SU-DHL-6 (cell line): ENCODE data around the gene KIF1A.

Experiments used
- H2AFZ ChIP-seq: fragments of 200-600 bp; sonication (generic); 2 replicates; pipeline ENCODE4 v1.6.1; 2014; ENCODE audit warnings: low read depth, mild to moderate bottlenecking, moderate library complexity, mixed read lengths, antibody characterized with exemption, low read length; ENCODE audit not compliant: severe bottlenecking
- H3F3A ChIP-seq: fragments of 200-600 bp; shearing (Covaris generic); 2 replicates; pipeline ENCODE4 v1.6.0; 2016; ENCODE audit warnings: antibody characterized with exemption, mild to moderate bottlenecking; ENCODE audit not compliant: insufficient read depth
- H3K27ac ChIP-seq: fragments of 200-600 bp; sonication (generic); 2 replicates; pipeline ENCODE4 v1.5.1; 2016; ENCODE audit warnings: low read depth, mild to moderate bottlenecking, low read length, moderate library complexity, mixed read lengths
- H3K27me3 ChIP-seq: fragments of 200-600 bp; sonication (generic), shearing (Covaris generic); 2 replicates; pipeline ENCODE4 v1.6.0; 2014; ENCODE audit warnings: mild to moderate bottlenecking, low read length
- H3K36me3 ChIP-seq: fragments of 200-600 bp; sonication (generic); 2 replicates; pipeline ENCODE4 v1.6.1; 2014; ENCODE audit warnings: mild to moderate bottlenecking, low read length, mixed read lengths
- H3K4me2 ChIP-seq: fragments of 300-600, 200-600 bp; shearing (Covaris generic), sonication (generic); 2 replicates; pipeline ENCODE4 v1.6.0; 2014; ENCODE audit warnings: low read length, low read depth, mild to moderate bottlenecking; ENCODE audit not compliant: poor library complexity, severe bottlenecking
- H3K4me3 ChIP-seq: fragments of 200-600 bp; sonication (generic); 2 replicates; pipeline ENCODE4 v1.5.1; 2014; ENCODE audit warnings: antibody characterized with exemption, low read length, mild to moderate bottlenecking, mixed read lengths; ENCODE audit not compliant: insufficient read depth, poor library complexity, severe bottlenecking
- H3K79me2 ChIP-seq: fragments of 200-600 bp; sonication (generic); 2 replicates; pipeline ENCODE4 v1.6.1; 2014; ENCODE audit warnings: mild to moderate bottlenecking, low read length, moderate library complexity; ENCODE audit not compliant: insufficient read depth
- H3K9ac ChIP-seq: fragments of 200-600 bp; sonication (generic); 2 replicates; pipeline ENCODE4 v1.7.0; 2014; ENCODE audit warnings: mild to moderate bottlenecking, low read length
- H3K9me2 ChIP-seq: fragments of 200-600 bp; sonication (generic); replicated peaks from 2 replicates; pipeline ENCODE4 v1.6.1; 2014; ENCODE audit warnings: low read length; ENCODE audit not compliant: insufficient read depth
- H3K9me3 ChIP-seq: fragments of 200-600 bp; sonication (generic); 2 replicates; pipeline ENCODE4 v1.6.1; 2014; ENCODE audit warnings: low read length, mixed read lengths; ENCODE audit not compliant: insufficient read depth
- H4K20me1 ChIP-seq: fragments of 200-600 bp; sonication (generic); 2 replicates; pipeline ENCODE4 v1.6.1; 2014; ENCODE audit warnings: low read depth, mild to moderate bottlenecking, antibody characterized with exemption, low read length, moderate library complexity, mixed read lengths
- EZH2phosphoT487 ChIP-seq: fragments of 200-600 bp; sonication (generic), shearing (Covaris generic); conservative IDR thresholded peaks from 2 replicates; pipeline ENCODE4 v1.6.1; 2018; ENCODE audit warnings: mild to moderate bottlenecking, antibody characterized with exemption, low read length, moderate library complexity, mixed read lengths
- TF ChIP-seq, protein P1 (sequence below): fragments of 200-600 bp; sonication (generic); IDR thresholded peaks from one replicate; pipeline ENCODE4 v1.5.1; 2017; ENCODE audit warnings: antibody characterized with exemption, mild to moderate bottlenecking, low read length, moderate library complexity; ENCODE audit not compliant: insufficient read depth, poor library complexity, severe bottlenecking

KIF1A gene

DNA sequence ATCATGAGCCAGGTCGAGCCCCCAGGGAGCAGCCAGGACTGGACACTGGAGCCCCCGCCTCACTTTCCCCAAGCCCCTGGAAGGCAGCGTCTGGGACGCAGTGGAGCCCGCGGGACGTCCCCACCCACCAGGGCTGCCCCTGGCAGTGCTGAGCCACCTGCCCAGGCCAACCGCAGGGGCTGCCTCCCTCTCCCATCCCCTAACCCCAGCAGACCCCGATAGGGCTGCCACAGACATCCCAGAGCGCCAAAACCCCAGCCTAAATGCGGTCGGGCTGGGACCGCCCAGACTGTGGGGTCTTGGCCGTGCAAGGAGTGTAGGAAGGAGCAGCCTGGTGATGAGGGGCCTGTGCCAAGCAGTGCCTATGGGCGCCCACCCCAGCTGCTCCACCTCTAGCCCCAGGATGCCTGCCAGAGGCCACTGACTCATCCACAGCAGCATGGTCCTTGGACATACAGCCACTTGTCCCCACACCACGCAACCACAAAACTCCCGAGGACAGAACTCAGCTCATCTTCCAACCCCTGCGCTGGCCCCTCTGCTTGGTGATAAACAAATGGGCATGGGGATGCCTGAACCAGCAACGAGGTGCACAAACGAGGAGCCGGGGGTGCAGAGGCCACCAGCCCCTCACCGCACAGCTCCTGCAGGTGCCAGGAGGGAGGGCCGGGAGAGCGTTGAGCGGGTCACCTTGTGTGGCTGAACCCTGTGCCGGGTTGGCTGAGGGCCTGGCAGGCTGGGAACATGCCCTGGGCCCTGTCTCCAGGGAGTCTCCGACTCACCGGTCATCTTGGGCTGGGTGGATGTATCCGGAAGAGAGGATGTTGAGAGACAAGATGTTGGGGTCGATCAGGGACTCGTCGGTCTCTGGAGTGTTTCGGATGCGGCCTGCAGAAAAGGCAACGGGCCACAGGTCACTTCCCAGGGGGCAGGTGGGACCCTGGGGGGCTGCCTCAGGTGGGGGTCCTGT lies 83.5 kb downstream of the KIF1A start:
- no peaks in the 10 kb centered on the region; the same call in 1 of the 2 replicates for H3K27me3 ChIP-seq
- no peak overlapping the region for H3K9ac ChIP-seq
- no peaks in the 10 kb centered on the region for H3K79me2 ChIP-seq
- no peak for TF ChIP-seq EZH2phosphoT487
- TF ChIP-seq, protein P1, sequence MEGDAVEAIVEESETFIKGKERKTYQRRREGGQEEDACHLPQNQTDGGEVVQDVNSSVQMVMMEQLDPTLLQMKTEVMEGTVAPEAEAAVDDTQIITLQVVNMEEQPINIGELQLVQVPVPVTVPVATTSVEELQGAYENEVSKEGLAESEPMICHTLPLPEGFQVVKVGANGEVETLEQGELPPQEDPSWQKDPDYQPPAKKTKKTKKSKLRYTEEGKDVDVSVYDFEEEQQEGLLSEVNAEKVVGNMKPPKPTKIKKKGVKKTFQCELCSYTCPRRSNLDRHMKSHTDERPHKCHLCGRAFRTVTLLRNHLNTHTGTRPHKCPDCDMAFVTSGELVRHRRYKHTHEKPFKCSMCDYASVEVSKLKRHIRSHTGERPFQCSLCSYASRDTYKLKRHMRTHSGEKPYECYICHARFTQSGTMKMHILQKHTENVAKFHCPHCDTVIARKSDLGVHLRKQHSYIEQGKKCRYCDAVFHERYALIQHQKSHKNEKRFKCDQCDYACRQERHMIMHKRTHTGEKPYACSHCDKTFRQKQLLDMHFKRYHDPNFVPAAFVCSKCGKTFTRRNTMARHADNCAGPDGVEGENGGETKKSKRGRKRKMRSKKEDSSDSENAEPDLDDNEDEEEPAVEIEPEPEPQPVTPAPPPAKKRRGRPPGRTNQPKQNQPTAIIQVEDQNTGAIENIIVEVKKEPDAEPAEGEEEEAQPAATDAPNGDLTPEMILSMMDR, result no peak
- H3K4me3 ChIP-seq, result no peak overlapping the region
- H3K27ac ChIP-seq, result no peak overlapping the region
- H2AFZ ChIP-seq, result no peak overlapping the region
- H3K9me2 ChIP-seq, result no peaks in the 10 kb centered on the region
- no peaks in the 10 kb centered on the region for H3K36me3 ChIP-seq
- H3K4me2 ChIP-seq, result no peak overlapping the region
- no peaks in the 10 kb centered on the region for H4K20me1 ChIP-seq
- H3K9me3 ChIP-seq, result no peaks in the 10 kb centered on the region
- H3F3A ChIP-seq, result no peaks in the 10 kb centered on the region

DNA sequence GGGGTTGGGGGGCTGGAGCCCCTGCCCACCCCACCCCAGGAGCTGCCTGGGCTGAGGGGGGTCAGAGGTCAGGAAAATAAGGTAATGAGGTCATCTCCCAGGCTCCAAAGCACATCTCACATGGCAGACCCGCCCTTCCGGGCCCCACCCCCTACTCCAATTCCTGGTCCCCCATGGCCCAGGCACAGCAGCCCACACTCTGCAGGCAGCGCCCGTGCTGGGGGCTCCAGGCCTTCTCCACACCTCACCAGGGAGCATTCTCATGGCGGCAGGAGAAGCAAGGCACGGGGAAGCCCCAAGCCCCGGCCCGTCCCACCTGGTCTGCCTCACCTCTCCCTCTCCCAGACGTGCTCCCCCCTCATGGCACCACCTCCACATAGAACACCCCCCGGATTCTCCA lies 84.5 kb downstream of the KIF1A start:
- Histone ChIP-seq H3K9me2 (no peaks in the 10 kb centered on the region), H3K36me3 (no peaks in the 10 kb centered on the region)
- TF ChIP-seq, protein P1, result no peak
- TF ChIP-seq EZH2phosphoT487, result no peak

DNA sequence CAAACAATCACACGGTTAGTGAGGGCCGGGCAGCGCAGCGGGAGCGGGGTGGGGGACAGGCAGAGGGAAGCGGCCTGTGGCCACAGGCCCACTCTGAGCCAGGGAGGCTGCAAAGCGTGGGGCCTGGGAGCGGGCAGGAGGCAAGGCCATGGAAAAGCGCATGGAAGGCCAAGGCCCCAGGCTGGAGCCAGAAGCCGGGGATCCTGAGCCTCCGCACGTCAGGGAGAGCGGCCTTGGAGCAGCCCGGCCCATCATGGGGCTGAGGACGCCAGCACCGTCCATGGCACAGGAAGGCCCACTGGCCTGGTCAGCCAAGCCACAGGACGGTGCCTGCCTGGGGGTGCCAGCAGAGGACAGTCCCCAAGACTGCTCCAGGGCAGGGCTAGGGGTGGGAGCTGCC lies 85.3 kb downstream of the KIF1A start:
- Histone ChIP-seq H3K79me2 (no peaks in the 10 kb centered on the region), H3K27me3 (no peaks in the 10 kb centered on the region), H3K9ac (no peak overlapping the region), H3K36me3 (no peaks in the 10 kb centered on the region), H3K27ac (no peak overlapping the region), H3K9me3 (no peaks in the 10 kb centered on the region), H3K4me3 (no peak overlapping the region), H3F3A (no peaks in the 10 kb centered on the region), H3K4me2 (no peak overlapping the region), H4K20me1 (no peaks in the 10 kb centered on the region), H3K9me2 (no peaks in the 10 kb centered on the region), H2AFZ (no peak overlapping the region)
- TF ChIP-seq EZH2phosphoT487, result no peak
- TF ChIP-seq, protein P1, result no peak

More for the DNA sequence above, 84.5 kb downstream of the KIF1A start:
- Histone ChIP-seq H3K4me2 (no peak overlapping the region), H3K27me3 (no peaks in the 10 kb centered on the region), H3F3A (no peaks in the 10 kb centered on the region), H3K79me2 (no peaks in the 10 kb centered on the region), H3K9ac (no peak overlapping the region), H3K9me3 (no peaks in the 10 kb centered on the region), H3K27ac (no peak overlapping the region), H4K20me1 (no peaks in the 10 kb centered on the region), H2AFZ (no peak overlapping the region), H3K4me3 (no peak overlapping the region)
